G401.6 (cell line): ENCODE results near the gene KIF26A.

ENCODE experiments used
- FAIRE-seq: peaks from 2 replicates; lab custom pipeline; 2012; peaks lifted over from hg19 to GRCh38; lab: Jason Lieb, UNC

Gene KIF26A

DNA sequence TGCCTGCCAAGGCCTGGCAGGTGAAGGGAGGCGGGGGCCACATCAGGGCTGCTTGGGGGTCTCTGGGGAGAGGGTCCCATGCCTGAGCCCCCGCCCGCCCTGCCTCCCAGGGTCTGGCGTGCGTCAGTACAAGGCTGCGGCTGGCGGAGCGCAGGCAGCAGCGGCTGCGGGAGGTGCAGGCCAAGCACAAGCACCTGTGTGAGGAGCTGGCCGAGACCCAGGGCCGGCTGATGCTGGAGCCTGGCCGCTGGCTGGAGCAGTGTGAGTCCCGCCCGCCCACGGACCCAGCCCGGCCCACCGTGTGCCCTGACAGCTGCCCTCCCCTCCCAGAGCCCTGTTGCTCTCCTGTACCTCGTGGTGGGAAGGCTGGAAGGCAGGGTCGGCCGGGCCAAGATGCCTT is 40.7 kb downstream of the KIF26A start:
- FAIRE-seq, result no peak

DNA sequence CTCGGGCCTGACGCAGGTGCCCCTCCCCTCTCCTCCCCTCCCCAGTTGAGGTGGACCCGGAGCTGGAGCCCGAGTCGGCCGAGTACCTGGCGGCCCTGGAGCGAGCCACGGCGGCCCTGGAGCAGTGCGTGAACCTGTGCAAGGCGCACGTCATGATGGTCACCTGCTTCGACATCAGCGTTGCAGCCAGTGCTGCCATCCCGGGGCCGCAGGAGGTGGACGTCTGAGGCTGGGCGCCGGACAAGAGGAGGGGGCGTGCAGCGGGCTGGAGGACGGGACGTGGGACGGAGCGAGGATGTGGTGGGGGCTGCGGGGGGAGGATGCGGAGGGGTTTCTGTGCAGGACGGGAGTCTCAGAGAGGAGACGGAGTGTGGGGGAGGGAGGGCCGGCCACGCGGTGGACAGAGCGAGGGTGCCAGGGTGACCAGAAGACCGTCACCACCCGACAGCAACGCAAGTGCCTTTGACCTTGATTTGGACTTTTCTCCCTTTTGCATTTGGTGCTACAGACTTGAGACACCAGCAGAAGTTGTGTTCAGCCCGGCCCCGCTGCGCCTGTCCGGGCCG is 41.3 kb downstream of the KIF26A start:
- FAIRE-seq, result no peak

DNA sequence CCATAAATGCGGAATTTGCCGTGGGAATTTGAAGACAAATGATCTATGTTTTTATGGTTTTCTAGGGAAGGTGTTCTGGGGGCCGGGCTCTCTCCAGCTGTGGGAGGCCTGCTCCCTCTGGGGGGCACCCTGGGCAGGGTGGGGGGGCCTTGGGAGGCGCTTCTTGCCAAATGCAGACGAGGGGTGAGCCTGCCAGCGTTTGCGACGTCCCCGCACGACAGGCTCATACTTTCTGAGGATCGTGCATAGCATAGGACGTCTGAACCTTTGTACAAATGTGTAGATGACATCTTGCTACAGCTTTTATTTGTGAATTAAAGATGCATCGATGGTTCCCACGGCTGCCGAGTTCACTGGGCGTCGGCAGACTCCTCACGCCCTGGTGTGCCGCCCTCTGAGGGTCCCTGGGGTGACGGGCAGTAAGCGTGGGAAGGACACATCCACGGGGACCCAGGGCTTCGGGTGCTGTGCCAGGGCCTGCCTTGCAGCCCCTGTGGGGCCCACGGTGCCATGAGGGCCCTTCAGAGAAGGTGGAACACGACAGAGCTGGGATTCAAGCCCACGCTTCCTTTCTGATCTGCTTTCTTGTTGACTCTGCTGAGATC is 42.3 kb downstream of the KIF26A start:
- no peak for FAIRE-seq

DNA sequence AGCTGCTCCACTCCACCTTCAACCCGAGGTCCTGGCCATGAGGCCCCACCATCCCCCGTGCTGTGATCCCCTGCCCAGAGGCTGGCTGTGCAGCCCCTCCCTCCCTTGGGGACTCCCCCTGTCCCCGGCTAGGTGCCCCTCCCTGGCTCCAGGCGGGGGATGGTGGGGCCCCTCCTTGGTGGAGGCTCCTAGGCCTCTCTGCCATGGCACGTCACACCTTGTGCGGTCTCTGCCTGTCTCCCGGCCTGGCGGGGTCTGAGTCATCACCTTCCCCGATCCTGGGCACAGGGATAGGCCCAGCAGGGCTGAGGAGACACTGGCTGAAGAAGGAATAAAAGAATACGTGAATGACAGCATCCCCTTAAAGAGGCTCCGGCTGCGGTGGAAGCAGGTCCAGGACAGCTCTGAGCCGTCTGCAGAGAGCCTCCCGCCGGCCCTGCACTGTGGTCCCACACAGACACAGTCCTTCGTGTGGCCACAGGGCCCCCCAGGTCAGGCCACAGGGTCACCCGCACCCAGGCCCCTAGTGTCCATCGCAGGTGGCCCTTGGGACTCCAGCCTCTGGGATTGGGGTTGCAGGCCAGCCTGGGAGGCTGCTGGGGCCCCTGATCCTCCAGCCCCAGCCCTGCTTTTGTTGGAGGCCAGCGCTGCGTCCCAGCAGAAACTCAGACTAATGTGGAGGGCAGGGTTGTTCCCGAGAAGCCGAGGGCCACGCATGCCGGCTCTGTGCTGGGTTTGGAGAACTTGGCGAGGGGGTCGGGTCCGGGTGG is 43.6 kb downstream of the KIF26A start:
- FAIRE-seq, result no peak

DNA sequence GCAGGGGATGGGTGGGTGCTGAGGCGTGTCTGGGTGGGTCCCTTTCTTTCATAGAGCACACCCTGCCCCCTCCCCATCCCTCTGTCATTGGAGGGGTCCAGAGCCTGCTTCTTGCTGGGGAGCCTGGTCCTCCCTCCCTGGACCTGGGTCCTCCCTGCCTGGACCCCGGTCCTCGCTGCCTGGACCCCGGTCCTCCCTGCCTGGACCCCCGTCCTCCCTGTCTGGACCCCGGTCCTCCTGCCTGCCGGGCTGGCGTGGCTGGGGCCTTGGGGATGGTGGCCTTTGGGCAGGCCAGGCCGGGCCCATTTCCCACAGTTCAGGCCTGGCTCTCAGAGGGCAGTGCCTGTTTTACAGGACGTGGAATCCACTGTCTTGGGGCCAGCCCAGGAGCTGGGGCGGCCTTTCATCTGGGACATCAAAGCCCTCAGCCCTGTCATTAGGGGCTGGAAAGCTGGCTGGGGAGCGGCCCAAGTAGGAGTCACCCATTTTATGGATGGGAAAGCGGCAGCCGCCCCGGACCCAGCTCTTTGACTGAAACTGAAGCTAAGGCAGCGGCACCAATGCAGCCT is 44.6 kb downstream of the KIF26A start:
- no peak for FAIRE-seq

DNA sequence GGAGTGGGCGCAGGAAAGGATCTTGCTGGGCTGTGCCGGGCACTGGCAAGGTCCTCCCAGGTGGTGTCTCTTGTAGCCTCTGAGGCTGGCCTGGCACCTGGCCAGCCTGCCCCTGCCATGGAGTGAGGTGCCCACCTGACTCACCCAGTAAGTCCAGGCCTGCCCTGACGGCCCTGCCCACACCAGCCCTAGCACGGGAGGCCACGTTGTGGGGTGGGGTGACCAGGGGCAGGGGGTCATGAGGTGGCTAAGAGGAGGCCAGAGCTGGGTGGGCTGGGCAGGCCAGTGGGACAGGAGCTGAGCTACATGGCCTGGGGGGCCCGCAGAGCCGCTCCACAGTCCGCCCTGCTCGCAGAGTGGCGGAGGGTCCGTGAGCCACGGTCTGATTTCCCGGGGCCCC is 45.4 kb downstream of the KIF26A start:
- FAIRE-seq, result no peak

DNA sequence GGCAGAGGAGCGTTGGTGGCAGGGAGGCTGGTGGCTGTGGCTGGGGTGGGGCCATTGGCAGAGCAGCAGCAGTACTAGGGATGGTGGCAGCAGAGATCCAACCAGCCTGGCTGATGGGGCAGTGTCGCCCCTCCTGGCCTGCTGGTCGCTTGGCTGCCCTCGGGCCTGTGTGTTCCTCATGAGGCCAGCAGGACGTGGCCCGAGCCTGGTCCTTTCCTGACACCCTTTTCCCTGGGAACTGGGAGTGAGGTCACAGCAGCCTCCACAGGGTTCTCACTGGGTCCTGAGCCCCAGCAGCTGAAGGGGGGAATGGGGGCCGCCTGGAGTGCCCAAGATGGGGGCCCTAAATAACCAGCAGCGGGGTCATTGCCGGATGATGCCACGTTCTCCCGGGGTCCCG is 46.1 kb downstream of the KIF26A start:
- FAIRE-seq, result no peak

DNA sequence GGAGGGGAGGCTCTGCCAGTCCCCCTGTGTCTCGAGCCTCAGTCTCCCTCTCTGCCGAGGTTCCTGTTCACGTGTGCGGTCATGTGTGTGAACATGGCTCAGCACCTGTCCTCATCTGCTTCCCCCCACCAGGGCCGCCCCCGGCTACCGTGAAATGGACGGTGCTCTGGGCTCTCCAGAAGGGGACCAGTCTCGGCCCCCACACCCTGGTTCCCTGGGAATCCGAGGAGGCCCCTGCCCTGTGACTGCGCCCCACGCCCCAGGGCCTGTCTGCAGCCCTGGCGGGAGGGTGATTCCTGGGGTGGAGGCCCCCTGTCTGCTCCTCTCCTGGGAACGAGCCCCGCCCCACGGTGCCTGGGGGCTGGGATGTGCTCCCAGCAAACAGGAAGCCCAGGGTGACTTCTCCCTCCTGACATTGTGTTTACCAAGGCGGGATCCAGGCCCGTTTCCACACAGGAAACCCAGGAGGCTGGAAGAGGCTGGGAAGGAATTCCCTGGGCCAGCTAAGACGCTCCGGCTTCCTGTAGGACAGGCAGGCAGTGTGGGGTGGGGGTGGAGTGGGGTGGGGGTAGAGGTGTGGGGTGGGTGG is 46.6 kb downstream of the KIF26A start:
- FAIRE-seq, result no peak

DNA sequence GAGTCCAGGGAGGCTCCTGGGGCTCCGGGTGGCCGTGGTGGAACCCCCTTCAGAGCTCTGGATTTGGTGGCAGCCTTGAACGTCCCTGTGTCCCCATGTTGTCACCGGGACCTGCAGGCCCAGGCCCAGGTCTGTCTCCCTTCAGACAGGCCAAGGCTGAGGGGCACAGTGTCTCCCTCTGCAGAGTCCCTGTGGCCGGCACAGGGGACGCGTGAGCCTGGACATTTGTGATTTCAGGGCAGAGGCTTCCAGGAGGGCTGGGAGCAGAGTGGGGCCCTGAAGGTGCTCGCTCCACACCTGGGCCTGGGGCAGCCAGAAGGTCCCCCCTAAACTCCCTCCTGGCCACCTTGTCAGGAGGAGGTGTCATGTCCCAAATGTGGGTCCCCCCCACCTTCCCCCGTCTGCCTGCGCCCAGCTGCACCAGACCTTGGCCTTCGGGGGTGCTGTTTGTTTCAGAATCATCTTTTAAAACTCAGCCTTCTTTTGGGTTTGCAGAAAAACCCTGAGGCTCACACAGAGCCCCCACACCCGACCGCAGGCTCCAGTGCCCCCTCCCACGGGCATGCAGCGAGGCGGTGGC is 47.6 kb downstream of the KIF26A start:
- no peak for FAIRE-seq

DNA sequence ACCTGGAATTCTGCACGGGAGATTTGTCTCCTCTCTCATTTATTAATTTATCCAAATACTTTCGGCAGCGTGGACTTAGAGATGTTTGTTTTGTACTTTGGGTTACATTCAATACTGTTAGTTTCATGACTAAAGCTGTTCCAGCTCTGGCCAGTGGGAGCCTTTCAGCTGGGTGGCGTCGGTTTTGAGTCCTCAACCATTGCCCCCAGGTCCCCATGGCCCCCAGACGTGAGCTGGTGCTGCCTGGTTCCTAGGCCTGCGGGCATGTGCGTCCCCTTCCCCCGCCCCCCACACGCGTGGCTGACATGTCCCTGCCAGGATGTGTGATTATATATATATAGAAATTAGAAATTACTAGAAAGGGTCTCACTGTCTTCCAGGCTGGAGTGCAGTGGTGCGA is 48.2 kb downstream of the KIF26A start:
- FAIRE-seq, result no peak

DNA sequence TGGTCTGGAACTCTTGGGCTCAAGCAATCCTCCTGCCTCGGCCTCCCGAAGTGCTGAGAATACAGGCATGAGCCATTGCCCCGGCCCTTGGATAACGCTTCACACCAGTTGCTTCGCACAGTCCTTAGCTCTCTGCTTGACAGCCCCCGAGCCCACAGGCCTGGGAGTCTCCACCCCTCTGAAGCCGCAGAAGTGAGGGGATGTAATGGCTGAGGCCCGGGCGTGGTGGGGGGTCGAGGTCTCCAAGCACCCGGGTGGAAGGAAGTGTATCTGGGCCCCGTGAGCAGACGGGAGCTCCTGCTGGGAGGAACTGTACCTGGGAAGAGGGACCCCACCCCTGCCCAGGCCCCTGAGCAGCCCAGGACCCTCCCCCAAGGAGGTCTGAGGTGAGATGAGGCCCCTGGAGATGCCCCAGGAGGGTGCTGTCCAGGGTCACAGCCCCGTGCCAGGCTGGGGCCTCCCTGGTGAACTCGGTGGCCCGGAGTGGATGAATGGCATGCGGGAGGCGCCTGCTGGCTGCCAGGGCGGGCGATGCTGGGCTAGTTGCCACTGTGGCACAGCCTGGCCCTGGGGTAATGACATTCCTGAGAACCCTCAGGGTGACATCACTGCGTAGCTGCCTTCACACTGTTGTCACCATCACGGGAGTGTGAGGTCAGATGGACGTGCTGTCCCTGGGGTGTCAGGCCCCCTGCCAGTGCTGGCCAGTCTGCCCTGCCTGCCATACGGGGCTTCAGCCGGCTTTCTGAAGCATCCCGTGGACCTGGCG is 48.9 kb downstream of the KIF26A start:
- no peak for FAIRE-seq

DNA sequence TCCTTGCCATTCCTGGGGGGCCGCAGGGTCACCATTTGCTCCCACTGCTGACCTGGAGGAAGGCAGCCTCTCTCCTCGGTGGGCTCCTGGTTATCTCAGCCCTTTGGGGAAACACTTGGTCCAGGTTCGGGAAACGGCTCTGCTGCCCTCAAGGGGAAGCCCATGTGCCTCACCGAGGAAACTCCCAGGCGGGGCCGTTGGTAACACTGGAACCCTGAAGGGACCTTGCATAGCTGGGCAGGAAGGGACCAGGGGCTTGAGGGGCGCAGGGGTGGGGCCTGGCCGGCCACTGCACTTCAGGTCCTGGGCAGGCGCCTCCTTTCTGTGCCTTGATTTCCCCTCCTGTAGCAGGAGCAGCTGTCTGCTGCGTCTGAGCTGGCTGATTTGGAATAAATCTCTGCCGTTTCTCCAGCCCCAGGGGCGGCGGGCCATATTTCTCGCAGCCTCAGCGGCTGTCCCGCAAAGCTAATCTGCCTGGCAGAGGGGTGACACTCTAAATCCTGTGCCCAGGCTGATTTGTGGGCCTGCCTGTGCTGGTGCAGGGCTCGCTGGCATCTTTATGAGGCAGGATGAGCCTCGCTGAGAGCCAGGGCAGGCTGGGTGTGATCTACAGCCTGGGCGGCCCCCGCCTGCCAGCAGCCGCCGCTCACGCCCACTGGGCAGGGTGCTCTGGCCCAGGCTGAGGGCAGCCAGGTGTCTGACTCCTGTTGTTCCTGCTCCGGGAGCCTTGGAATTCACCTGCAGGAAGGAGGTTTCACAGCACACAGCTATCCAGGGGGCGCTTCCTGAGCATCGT is 49.7 kb downstream of the KIF26A start:
- FAIRE-seq, result no peak

DNA sequence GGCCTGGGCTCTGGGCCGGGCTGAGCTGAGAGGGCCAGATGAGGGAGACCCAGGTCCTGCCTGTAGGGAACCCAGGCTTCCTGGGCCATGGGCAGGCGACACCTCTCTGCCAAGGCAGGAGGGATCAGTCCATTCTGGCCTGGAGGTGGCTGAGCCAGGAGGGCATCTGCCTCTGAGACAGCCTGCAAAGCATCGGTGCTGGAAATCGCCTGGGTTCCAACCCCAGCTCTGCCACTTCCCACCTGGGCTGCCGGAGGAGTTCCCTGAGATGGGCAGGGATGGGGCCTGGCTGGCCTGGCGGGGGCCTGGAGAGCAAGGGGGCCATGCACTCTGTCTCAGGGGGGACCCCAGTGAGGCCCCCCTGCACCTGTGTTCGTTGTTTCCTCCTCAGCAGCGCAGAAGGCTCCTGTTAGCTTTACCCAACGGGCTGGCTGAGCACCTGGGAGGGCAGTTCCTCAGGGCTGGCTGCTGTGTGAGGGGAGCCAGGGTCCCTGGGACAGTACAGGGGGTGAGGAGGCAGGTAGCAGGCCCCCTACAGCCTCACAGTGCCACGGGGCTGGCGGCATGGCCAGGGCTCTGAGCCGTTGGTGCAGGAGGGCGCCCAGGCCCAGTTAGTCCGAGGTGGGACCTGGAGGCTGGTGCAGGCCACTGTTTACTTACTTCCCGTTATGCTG is 50.5 kb downstream of the KIF26A start:
- FAIRE-seq, result no peak

DNA sequence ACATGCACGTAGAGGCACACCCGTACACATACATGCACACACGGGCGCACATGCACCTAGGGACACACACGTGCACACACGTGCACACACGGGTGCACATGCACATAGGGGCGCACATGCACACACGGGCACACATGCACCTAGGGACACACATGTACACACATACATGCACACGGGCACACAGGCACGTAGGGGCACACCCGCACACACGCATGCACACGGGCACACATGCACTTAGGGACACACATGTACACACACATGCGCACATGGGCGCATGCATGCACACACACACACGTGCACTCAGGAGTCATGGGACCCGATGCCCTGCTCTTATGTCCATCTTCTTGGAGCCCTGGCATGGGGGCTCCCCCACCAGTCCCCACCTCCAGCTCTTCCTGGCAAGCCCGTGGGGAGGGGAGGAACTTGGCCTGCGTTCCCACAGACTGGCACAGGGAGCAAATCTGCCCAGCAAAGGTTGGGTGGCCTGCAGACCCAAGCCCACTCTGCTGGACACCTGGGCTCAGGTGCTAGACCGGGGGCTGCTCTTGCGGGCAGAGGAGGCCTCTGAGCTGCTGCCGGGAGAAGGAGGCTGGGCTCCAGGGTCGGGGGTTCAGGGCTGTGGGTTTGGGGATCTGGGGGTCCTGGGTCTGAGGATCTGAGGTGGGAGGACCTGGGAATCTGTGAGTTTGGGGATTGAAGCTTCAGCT is 51.4 kb downstream of the KIF26A start:
- no peak for FAIRE-seq

DNA sequence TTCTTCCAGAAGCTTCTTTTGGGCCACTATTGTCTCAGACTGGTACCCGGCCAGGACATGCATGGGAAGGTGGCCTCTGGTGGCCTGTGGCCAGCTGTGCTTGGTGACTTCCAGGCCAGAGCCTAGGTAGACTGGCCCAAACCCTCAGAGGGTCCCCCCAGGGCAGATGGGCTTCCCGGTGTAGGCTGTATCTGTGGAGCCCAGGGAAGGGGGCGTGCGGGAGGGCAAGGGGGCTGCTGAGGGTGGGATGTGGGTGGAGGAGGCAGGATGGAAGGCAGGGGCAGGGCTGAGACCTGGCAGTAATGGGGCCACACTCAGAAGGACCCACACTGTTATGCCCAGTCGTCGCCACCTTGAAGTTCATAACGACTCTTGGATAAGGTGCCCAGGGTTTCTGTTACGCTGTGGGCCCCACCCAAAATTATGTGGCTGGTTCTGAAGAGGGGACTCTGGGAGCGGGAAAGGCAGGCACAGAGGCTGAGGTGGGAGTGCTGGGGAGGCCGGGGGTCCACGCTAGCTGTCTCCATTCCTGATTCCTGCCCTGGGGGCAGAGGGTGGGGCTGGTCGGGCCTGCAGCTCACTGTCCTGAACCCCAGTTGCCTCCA is 52.1 kb downstream of the KIF26A start:
- FAIRE-seq, result no peak

DNA sequence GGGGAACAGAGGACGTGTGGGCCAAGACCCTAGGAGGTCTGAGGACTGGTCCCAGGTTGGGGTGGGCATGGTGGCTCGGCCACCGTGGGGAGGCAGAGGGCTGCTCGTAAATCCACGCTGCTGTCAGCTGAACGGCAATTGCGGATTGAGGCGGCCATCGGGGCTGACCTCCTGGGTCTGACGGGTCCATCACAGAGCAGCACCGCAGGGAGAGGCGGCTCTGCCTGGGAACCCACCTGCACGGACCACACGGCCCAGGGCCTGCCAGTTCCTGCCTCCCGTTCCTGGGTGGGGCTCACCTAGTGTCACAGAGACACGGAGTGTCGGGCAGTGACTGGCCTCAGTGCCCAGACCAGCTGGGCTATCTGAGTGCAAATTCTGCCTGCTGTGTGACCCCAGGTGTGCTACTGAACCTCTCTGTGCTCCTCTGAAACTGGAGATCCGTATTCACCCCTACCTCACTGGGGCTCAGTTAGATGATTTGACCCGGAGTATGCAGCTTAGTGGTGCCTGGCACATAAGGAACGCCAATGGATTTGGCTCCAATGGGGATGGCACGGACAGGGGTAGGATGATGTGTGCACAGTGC is 53.1 kb downstream of the KIF26A start:
- no peak for FAIRE-seq

DNA sequence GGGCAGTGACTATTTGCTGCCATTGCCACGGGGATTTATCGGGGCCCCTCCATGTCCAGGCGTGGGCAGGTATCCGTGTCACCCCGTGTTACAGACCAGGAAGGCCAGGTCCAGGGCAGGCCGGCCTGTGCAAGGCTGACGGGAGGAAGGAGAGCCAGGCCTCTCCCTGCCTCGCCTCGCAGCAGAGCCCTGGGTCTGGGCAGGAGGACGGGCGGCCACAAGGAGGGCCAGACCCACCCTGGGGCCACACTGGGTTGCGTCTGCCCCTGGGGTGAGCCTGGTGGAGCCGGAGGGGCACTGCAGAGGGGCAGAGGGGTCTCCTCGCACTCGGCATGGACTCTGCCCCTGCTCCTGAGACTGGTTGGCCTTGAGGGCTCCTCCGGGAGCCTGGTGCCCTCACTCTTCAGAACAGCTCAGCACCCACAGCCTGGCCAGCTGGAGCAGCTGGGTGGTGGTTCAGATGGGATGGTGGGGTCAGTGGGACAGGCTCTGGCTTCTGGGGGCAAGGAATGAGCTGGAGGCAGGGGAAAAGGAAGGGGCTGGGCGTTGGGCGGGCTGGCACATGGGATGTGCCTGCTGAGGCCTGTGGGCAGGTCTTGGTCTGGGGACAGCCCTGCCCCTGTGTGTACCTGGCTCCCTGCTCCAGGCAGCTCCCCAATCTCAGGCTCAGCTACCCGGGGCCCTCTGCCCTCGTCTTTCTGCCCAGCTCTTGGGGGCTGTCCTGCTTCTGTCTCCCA is 53.9 kb downstream of the KIF26A start:
- FAIRE-seq, result no peak

DNA sequence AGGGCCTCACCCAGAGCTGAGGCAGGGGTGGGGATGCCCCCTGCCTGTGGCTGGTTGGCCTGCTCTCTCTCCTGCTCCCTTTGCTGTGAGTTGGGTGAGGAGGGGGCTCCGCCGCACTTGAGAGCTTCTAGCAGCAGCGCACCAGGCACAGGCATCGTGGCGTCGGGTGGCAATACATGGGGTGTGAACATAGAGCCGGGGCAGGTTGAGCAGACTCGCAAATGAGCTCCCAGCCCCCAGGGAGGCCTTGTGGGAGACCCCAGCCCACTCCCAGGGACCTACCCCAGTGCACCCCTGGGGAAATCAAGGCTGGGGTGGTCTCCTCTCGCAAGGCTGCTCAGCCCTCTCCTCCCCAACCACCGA is 54.5 kb downstream of the KIF26A start:
- no peak for FAIRE-seq

DNA sequence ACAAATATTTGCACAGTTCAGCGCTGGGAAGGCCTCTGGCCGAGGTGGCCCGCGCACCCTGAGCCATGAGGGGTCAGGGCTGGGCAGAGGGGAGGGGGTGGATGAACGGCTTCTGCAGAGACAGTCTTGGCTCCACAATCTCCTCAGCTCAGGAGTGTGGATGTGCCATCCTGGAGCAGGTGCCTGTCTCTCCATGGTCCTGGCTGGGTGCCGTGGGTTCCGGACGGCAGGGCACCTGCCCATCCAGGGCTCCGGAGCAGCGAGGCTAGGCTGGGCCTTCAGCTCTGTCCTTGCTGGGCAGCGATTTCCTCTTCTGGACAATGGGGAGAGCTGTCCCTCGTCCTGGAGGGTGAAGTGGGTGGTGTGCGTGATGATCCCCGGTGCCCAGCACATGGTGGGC is 55.6 kb downstream of the KIF26A start:
- FAIRE-seq, result no peak
